Activated CD4-positive, CD25-positive, alpha-beta regulatory T cell treated with anti-CD3 and anti-CD28 coated beads, Interleukin-2, amount 50 U/mL, for 16 hours (primary cell): ENCODE measurements around the gene CAB39L.

Experiments used
- DNase-seq: peaks from one replicate; pipeline ENCODE4 v3.0.0-alpha.2; 2020; ENCODE audit warnings: low read depth, low spot score

CAB39L gene

GRCh38 chr13:49443704-49444523 is at the start of gene CAB39L, which contains the start of gene SETDB2:
Gene CAB39L (minus strand): TSS chr13:49444064. CDS start chr13:49382910, 61,154 bp downstream.
Gene SETDB2 (plus strand): TSS chr13:49444274. CDS start chr13:49451894, 7,620 bp downstream.
- peak; percentile 96 for DNase-seq

GRCh38 chr13:49488563-49488962 is 44.7 kb upstream of the CAB39L start:
- DNase-seq = no peak

GRCh38 chr13:49481788-49482187 is 37.9 kb upstream of the CAB39L start:
- no peak for DNase-seq

GRCh38 chr13:49476529-49476928 is 32.7 kb upstream of the CAB39L start:
- DNase-seq = no peak

GRCh38 chr13:49472186-49472585 is 28.3 kb upstream of the CAB39L start:
- no peak for DNase-seq

GRCh38 chr13:49466292-49466838 is 22.5 kb upstream of the CAB39L start:
- no peak for DNase-seq

GRCh38 chr13:49464621-49465325 is 20.9 kb upstream of the CAB39L start:
- DNase-seq = no peak

- DNase-seq = no peak
Measured at GRCh38 chr13:49464085-49464484, 20.2 kb upstream of the CAB39L start.

- no peak for DNase-seq
Measured at GRCh38 chr13:49459580-49459979, 15.7 kb upstream of the CAB39L start.

GRCh38 chr13:49457221-49457620 is 13.4 kb upstream of the CAB39L start:
- no peak for DNase-seq

GRCh38 chr13:49456156-49456555 is 12.3 kb upstream of the CAB39L start:
- DNase-seq = no peak

- DNase-seq = no peak
Measured at GRCh38 chr13:49455007-49455398, 11.1 kb upstream of the CAB39L start.

- no peak for DNase-seq
Measured at GRCh38 chr13:49454388-49455006, 10.6 kb upstream of the CAB39L start.

- DNase-seq = no peak
Measured at GRCh38 chr13:49453465-49453864, 9.6 kb upstream of the CAB39L start.

- DNase-seq = no peak
Measured at GRCh38 chr13:49452725-49453457, 9.0 kb upstream of the CAB39L start.

GRCh38 chr13:49450105-49450819 is 6.4 kb upstream of the CAB39L start:
- no peak for DNase-seq

- DNase-seq = no peak
Measured at GRCh38 chr13:49448753-49449152, 4.9 kb upstream of the CAB39L start.

GRCh38 chr13:49446473-49446872 is 2.6 kb upstream of the CAB39L start:
- no peak for DNase-seq

- peak; percentile 13 for DNase-seq
Measured at GRCh38 chr13:49444524-49445395, 896 bp upstream of the CAB39L start.

- DNase-seq = peak; percentile 0
Measured at GRCh38 chr13:49443357-49443703, 534 bp downstream of the CAB39L start.
